Vagina (tissue), 2 donors: ENCODE results near the gene MROH2B.

ENCODE experiments used
- CTCF ChIP-seq, 3 experiments: fragments of 450-650 bp in 2 of 3; fragments of 200-600 bp in 1 of 3; sonication (generic) in 1 of 3; IDR thresholded peaks; one replicate each; pipeline ENCODE4 v1.5.1; 2017 to 2019; ENCODE audit warnings: antibody characterized with exemption in 3 of 3, mild to moderate bottlenecking in 2 of 3, moderate library complexity in 2 of 3
- POLR2A ChIP-seq, 2 donors: fragments of 450-650 bp; IDR thresholded peaks; one replicate each; pipeline ENCODE4 v1.6.1; 2017; ENCODE audit warnings: antibody characterized with exemption in 2 of 2, mild to moderate bottlenecking in 2 of 2, moderate library complexity in 2 of 2
- POLR2AphosphoS5 ChIP-seq, 2 donors: sonication (generic); formaldehyde crosslinking; IDR thresholded peaks; one replicate each; pipeline ENCODE4 v1.9.0; 2017; ENCODE audit warnings: antibody characterized with exemption in 2 of 2, mild to moderate bottlenecking in 2 of 2, low read depth in 1 of 2; ENCODE audit not compliant: insufficient read depth in 1 of 2

DNA sequence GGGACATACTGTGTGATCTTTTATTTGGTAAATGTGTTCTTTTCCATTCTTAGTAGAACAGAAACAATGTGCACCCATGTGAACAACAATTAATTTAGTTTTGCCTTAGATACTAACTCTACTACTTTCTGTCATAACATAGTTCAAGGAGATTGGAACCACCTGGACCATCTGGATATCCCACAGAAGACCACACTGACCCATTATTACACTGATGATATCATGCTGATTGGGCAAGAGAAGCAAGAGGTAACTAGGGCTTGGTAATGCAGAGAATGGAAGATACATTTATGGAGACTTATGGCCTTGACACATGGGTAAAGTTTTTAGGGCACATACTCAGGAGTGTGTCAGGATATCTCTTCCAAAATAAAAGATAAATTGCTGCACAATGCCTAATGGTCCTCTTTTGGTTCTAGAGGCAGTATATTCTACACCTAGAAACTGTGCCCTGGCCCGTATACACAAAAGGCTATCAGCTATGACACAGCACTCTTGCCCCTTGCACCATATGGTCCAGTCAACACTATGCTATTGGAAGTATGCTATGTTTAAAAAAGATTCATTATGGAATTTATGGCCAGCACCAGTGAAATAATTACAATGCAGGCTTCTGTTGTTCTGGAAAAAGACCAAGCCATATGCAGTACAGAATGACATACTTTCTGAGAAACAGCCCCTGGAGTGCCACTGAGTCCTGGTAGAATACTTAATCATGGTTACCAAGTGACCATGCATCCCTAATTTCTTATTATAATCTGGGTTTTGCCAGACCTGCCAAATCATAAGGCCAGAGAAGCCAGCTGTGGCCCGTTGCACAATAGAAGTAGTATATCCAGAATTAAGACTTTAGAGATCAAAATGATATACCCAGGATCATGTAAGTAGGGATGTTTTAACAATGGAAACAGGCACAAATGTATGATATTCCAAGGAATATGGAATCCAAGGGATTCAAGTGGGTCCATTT, 41.6 kb upstream of the MROH2B start:
- no peak for TF ChIP-seq CTCF (IDR thresholded peaks at IDR 0.05)
- TF ChIP-seq POLR2A (IDR thresholded peaks at IDR 0.05) = no peak
- no peak for TF ChIP-seq POLR2AphosphoS5 (IDR thresholded peaks at IDR 0.05; ENCODE audit: insufficient read depth in 1 of 2, low read depth in 1 of 2)
